Esophagus squamous epithelium (tissue), 4 donors: Measurements from ENCODE around the gene KRTAP4-4.

ENCODE experiments used
- POLR2A ChIP-seq, 4 donors: fragments of 450-650 bp; IDR thresholded peaks; one replicate each; pipeline ENCODE4 v1.6.1; 2017; ENCODE audit warnings: antibody characterized with exemption in 4 of 4, mild to moderate bottlenecking in 4 of 4, moderate library complexity in 3 of 4
- TF ChIP-seq, protein P1 (sequence below), 6 experiments: fragments of 450-650 bp in 4 of 6; fragments of 200-600 bp in 2 of 6; sonication (generic) in 2 of 6; IDR thresholded peaks; one replicate each; pipeline ENCODE4 v1.5.1; 2016 to 2019; ENCODE audit warnings: antibody characterized with exemption in 6 of 6, mild to moderate bottlenecking in 4 of 6, moderate library complexity in 4 of 6

DNA sequence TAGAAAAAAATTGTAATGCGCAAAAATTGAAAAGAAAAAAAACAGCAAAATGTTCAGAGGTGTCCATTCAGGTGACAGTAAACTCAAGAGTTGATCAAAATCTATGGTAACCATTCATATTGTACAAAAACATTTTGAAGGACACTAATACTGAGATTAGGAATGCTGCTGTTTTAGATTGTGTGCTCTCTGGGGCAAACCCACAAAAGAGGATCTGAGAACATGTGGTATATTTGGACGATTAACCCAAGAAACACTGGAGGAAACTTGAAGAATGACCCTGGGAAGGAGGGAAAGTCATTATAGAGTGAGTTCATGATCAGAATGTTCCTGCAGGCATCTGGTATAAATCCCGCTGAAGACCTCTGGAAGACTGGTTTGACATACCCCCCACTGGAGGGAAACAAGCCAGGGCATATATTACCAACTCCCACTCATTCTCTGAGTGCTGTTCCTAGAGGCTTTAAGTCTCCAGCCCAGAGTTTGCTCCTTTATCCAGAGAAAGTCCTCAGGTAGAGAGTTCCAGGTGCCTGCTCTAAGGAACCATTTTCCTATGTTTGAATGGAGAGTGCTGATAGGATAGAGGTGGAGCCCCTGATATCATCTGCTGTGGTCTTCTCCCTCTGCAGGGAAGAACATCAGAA, 16.3 kb upstream of the KRTAP4-4 start:
- TF ChIP-seq, protein P1, sequence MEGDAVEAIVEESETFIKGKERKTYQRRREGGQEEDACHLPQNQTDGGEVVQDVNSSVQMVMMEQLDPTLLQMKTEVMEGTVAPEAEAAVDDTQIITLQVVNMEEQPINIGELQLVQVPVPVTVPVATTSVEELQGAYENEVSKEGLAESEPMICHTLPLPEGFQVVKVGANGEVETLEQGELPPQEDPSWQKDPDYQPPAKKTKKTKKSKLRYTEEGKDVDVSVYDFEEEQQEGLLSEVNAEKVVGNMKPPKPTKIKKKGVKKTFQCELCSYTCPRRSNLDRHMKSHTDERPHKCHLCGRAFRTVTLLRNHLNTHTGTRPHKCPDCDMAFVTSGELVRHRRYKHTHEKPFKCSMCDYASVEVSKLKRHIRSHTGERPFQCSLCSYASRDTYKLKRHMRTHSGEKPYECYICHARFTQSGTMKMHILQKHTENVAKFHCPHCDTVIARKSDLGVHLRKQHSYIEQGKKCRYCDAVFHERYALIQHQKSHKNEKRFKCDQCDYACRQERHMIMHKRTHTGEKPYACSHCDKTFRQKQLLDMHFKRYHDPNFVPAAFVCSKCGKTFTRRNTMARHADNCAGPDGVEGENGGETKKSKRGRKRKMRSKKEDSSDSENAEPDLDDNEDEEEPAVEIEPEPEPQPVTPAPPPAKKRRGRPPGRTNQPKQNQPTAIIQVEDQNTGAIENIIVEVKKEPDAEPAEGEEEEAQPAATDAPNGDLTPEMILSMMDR (IDR thresholded peaks at IDR 0.05): no peak
- no peak for TF ChIP-seq POLR2A (IDR thresholded peaks at IDR 0.05)
